Suprapubic skin (tissue), 4 donors: Measurements from ENCODE around the gene RBMS3.

ENCODE experiments used
- CTCF ChIP-seq, 2 donors: fragments of 200-600 bp in 1 of 2; fragments of 450-650 bp in 1 of 2; sonication (generic) in 1 of 2; IDR thresholded peaks; one replicate each; pipeline ENCODE4 v1.5.1; 2016 to 2019; ENCODE audit warnings: antibody characterized with exemption in 2 of 2, mild to moderate bottlenecking in 1 of 2, moderate library complexity in 1 of 2
- EP300 ChIP-seq: sonication (generic); formaldehyde crosslinking; IDR thresholded peaks from one replicate; pipeline ENCODE4 v1.6.1; 2017; ENCODE audit warnings: antibody characterized with exemption
- POLR2A ChIP-seq, 2 donors: fragments of 450-650 bp; IDR thresholded peaks; one replicate each; pipeline ENCODE4 v1.6.1; 2017; ENCODE audit warnings: antibody characterized with exemption in 2 of 2, mild to moderate bottlenecking in 2 of 2, moderate library complexity in 2 of 2
- POLR2AphosphoS5 ChIP-seq, 3 donors: sonication (generic); formaldehyde crosslinking; IDR thresholded peaks; one replicate each; pipeline ENCODE4 v1.6.1; 2017; ENCODE audit warnings: antibody characterized with exemption in 3 of 3

- TF ChIP-seq CTCF (IDR thresholded peaks at IDR 0.05) (no peak), POLR2A (IDR thresholded peaks at IDR 0.05) (no peak), EP300 (no peak), POLR2AphosphoS5 (IDR thresholded peaks at IDR 0.05) (no peak)
These were observed 574.0 kb downstream of the RBMS3 start for GRCh38 chr3:29854821-29855220.
